Esophagus squamous epithelium (tissue), 5 donors: ENCODE results near the gene MAP7D1. TPM values are rescaled to one million over a fixed set of nuclear protein-coding genes. Genes with fewer than 3 reads are reported as not detected.

ENCODE experiments used
- DNase-seq: peaks from one replicate; lab custom pipeline; 2025; lab: John Stamatoyannopoulos, UW
- H3K27ac ChIP-seq, 4 donors: fragments of 200-600 bp; sonication (generic); one replicate each; pipeline ENCODE4 v1.5.1; 2016 to 2019; ENCODE audit warnings: mild to moderate bottlenecking in 1 of 4
- H3K27me3 ChIP-seq, 4 donors: fragments of 200-600 bp; sonication (generic); 1 replicate in 3 of 4; 2 replicates in 1 of 4; pipeline versions ENCODE4 v1.5.1 to v1.6.0; 2017 to 2021; ENCODE audit warnings: antibody characterized with exemption in 1 of 4
- H3K36me3 ChIP-seq, 3 donors: fragments of 200-600 bp; sonication (generic); one replicate each; pipeline ENCODE4 v1.5.1; 2016 to 2019
- H3K4me1 ChIP-seq, 3 donors: fragments of 200-600 bp; sonication (generic); one replicate each; pipeline ENCODE4 v1.5.1; 2017 to 2019
- H3K4me3 ChIP-seq, 4 donors: fragments of 200-600 bp; sonication (generic); 1 replicate in 3 of 4; 2 replicates in 1 of 4; pipeline ENCODE4 v1.5.1; 2016 to 2019; ENCODE audit warnings: mild to moderate bottlenecking in 2 of 4, moderate library complexity in 1 of 4
- H3K9me3 ChIP-seq, 3 donors: fragments of 200-600 bp; sonication (generic); one replicate each; pipeline ENCODE4 v1.5.1; 2016 to 2019
- CTCF ChIP-seq, 6 experiments: fragments of 450-650 bp in 4 of 6; fragments of 200-600 bp in 2 of 6; sonication (generic) in 2 of 6; IDR thresholded peaks; one replicate each; pipeline ENCODE4 v1.5.1; 2016 to 2019; ENCODE audit warnings: antibody characterized with exemption in 6 of 6, mild to moderate bottlenecking in 4 of 6, moderate library complexity in 4 of 6
- POLR2A ChIP-seq, 4 donors: fragments of 450-650 bp; IDR thresholded peaks; one replicate each; pipeline ENCODE4 v1.6.1; 2017; ENCODE audit warnings: antibody characterized with exemption in 4 of 4, mild to moderate bottlenecking in 4 of 4, moderate library complexity in 3 of 4
- WGBS, 2 donors: methylation state at CpG; one replicate each; pipeline ENCODE4 v1.1.5; 2018; 5-methylcytosine and 5-hydroxymethylcytosine counted together
- intact Hi-C: fragments of 100-400 bp; cut with DNase I; formaldehyde crosslinking; loops from one replicate; pipeline ENCODE4 v1.15.0; 2022
- total RNA-seq, 4 donors: library from RNA; depleted of rRNA; stranded (reverse); fragments of >200 nt; gene quantifications; one replicate each; pipeline ENCODE4 v1.1.0, GENCODE V29; 2016
- donor health status: DM: yes; HTN: yes; CAD: no.

The MAP7D1 gene
- total RNA-seq, 4 donors from 2014 or later, result 59.4 to 180 (median 92.9) TPM

GRCh38 chr1:36133484-36133883 lies 22.5 kb upstream of the MAP7D1 start:
- Histone ChIP-seq H3K4me3 (no peak overlapping the region), H3K9me3 (no peaks in the 10 kb centered on the region), H3K27me3 (no peaks in the 10 kb centered on the region), H3K27ac (peak overlapping the region; percentile 76 to 86 (median 82)), H3K36me3 (peaks cover 0 to 21% (median 10%) of the 10 kb centered on the region in 3 donors), H3K4me1 (peaks cover 35 to 55% (median 42%) of the 10 kb centered on the region in 3 donors)
- intact Hi-C loops, result loop anchor here (5.0 kb wide), 1 partner anchor 36 kb away; no protein-coding TSS in a partner anchor
- no peak for DNase-seq
- WGBS, 2 donors, result 63 to 64% methylated on average over 3 of the region's 3 CpGs
- TF ChIP-seq CTCF (IDR thresholded peaks at IDR 0.05), result no peak
- no peak for TF ChIP-seq POLR2A (IDR thresholded peaks at IDR 0.05)

GRCh38 chr1:36134031-36134430 lies 21.9 kb upstream of the MAP7D1 start:
- intact Hi-C loops, result loop anchor here (5.0 kb wide), 1 partner anchor 37 kb away; no protein-coding TSS in a partner anchor
- TF ChIP-seq POLR2A (IDR thresholded peaks at IDR 0.05) (no peak), CTCF (IDR thresholded peaks at IDR 0.05) (no peak)
- 60 to 65% methylated on average over 4 to 5 of the region's 6 CpGs for WGBS, 2 donors
- DNase-seq, result no peak
- Histone ChIP-seq H3K9me3 (no peaks in the 10 kb centered on the region), H3K36me3 (peaks cover 0 to 27% (median 10%) of the 10 kb centered on the region in 3 donors), H3K27ac (peak overlapping the region; percentile 76 to 86 (median 82)), H3K4me1 (peaks cover 35 to 55% (median 42%) of the 10 kb centered on the region in 3 donors), H3K4me3 (no peak overlapping the region), H3K27me3 (no peaks in the 10 kb centered on the region)

GRCh38 chr1:36134505-36135329 lies 21.2 kb upstream of the MAP7D1 start:
- no peaks in the 10 kb centered on the region for H3K9me3 ChIP-seq
- peak overlapping the region; percentile 76 to 86 (median 82) for H3K27ac ChIP-seq
- H3K27me3 ChIP-seq, result no peaks in the 10 kb centered on the region
- no peak overlapping the region for H3K4me3 ChIP-seq
- H3K36me3 ChIP-seq, result peaks cover 7 to 34% (median 10%) of the 10 kb centered on the region in 3 donors
- H3K4me1 ChIP-seq, result peaks cover 35 to 62% (median 44%) of the 10 kb centered on the region in 3 donors
- TF ChIP-seq POLR2A (IDR thresholded peaks at IDR 0.05) (no peak), CTCF (IDR thresholded peaks at IDR 0.05) (peak; percentile 20 to 63 (median 57))
- 67 to 74% methylated on average over 5 to 7 of the region's 7 CpGs for WGBS, 2 donors
- no peak for DNase-seq
- intact Hi-C loops, result loop anchor here (5.0 kb wide), 1 partner anchor 37 kb away; no protein-coding TSS in a partner anchor

- no peaks in the 10 kb centered on the region for H3K9me3 ChIP-seq
- TF ChIP-seq CTCF (IDR thresholded peaks at IDR 0.05) (no peak), POLR2A (IDR thresholded peaks at IDR 0.05) (no peak)
- H3K4me1 ChIP-seq, result peaks cover 35 to 68% (median 50%) of the 10 kb centered on the region in 3 donors
- no peaks in the 10 kb centered on the region for H3K27me3 ChIP-seq
- H3K4me3 ChIP-seq, result no peak overlapping the region
- H3K27ac ChIP-seq, result peak overlapping the region; percentile 76 to 86 (median 82)
- 50 to 56% methylated on average over 4 of the region's 6 CpGs for WGBS, 2 donors
- intact Hi-C loops, result no loop called here
- peaks cover 9 to 40% (median 10%) of the 10 kb centered on the region in 3 donors for H3K36me3 ChIP-seq
- DNase-seq, result no peak
Measured at GRCh38 chr1:36135330-36135667, 20.7 kb upstream of the MAP7D1 start.

GRCh38 chr1:36135796-36136195 lies 20.2 kb upstream of the MAP7D1 start:
- DNase-seq, result no peak
- intact Hi-C loops, result no loop called here
- no peak for TF ChIP-seq CTCF (IDR thresholded peaks at IDR 0.05)
- no peaks in the 10 kb centered on the region for H3K9me3 ChIP-seq
- H3K4me1 ChIP-seq, result peaks cover 35 to 72% (median 55%) of the 10 kb centered on the region in 3 donors
- H3K27me3 ChIP-seq, result no peaks in the 10 kb centered on the region
- H3K4me3 ChIP-seq, result no peak overlapping the region
- peaks cover 9 to 42% (median 10%) of the 10 kb centered on the region in 3 donors for H3K36me3 ChIP-seq
- H3K27ac ChIP-seq, result peak overlapping the region; percentile 76 to 86 (median 82)
